ENCODE data around the gene SLC19A2. TPM values are rescaled to one million over a fixed set of nuclear protein-coding genes. Genes with fewer than 3 reads are reported as not detected.

SLC19A2 gene
- total and polyA plus RNA-seq, 7 donors = 1.2 to 31.3 (median 21.0) TPM

- no peak overlapping the region for H3K27ac ChIP-seq
- H3K4me3 ChIP-seq = no peak overlapping the region
- 91% methylated on average over 1 of the region's 1 CpG for WGBS, 2 donors
- H3K27me3 ChIP-seq = no peaks in the 10 kb centered on the region
- no peak for DNase-seq
- no peaks in the 10 kb centered on the region for H3K4me1 ChIP-seq
- H3K36me3 ChIP-seq = no peaks in the 10 kb centered on the region
- no peak for TF ChIP-seq CTCF (IDR thresholded peaks at IDR 0.05)
- no peak for TF ChIP-seq EP300 (IDR thresholded peaks at IDR 0.05)
- intact Hi-C loops (cut with DNase I) = no loop called here
- H3K9me3 ChIP-seq = no peaks in the 10 kb centered on the region
Observed at GRCh38 chr1:169525391-169525790, 39.6 kb upstream of the SLC19A2 start.

GRCh38 chr1:169523904-169524303, 38.2 kb upstream of the SLC19A2 start:
- Histone ChIP-seq H3K4me3 (no peak overlapping the region), H3K27me3 (no peaks in the 10 kb centered on the region), H3K36me3 (no peaks in the 10 kb centered on the region), H3K9me3 (no peaks in the 10 kb centered on the region), H3K4me1 (no peaks in the 10 kb centered on the region), H3K27ac (no peak overlapping the region)
- DNase-seq = no peak
- no peak for TF ChIP-seq POLR2AphosphoS5 (IDR thresholded peaks at IDR 0.05)
- TF ChIP-seq POLR2A (IDR thresholded peaks at IDR 0.05) = no peak
- TF ChIP-seq CTCF (IDR thresholded peaks at IDR 0.05) = no peak
- TF ChIP-seq EP300 (IDR thresholded peaks at IDR 0.05) = no peak
- intact Hi-C loops (cut with DNase I) = no loop called here

GRCh38 chr1:169521226-169521625, 35.5 kb upstream of the SLC19A2 start:
- no peak overlapping the region for H3K4me3 ChIP-seq
- intact Hi-C loops (cut with DNase I) = no loop called here
- H3K27ac ChIP-seq = no peak overlapping the region
- no peaks in the 10 kb centered on the region for H3K36me3 ChIP-seq
- H3K4me1 ChIP-seq = no peaks in the 10 kb centered on the region
- no peak for DNase-seq
- H3K9me3 ChIP-seq = no peaks in the 10 kb centered on the region
- 28 to 71% methylated on average over 1 of the region's 1 CpG for WGBS, 2 donors
- no peak for TF ChIP-seq EP300 (IDR thresholded peaks at IDR 0.05)
- TF ChIP-seq POLR2A (IDR thresholded peaks at IDR 0.05) = no peak
- TF ChIP-seq POLR2AphosphoS5 (IDR thresholded peaks at IDR 0.05) = no peak
- TF ChIP-seq CTCF (IDR thresholded peaks at IDR 0.05) = no peak
- H3K27me3 ChIP-seq = no peaks in the 10 kb centered on the region

- no peaks in the 10 kb centered on the region for H3K9me3 ChIP-seq
- H3K27me3 ChIP-seq = no peaks in the 10 kb centered on the region
- H3K4me1 ChIP-seq = peaks cover 0 to under 1% (median 0%) of the 10 kb centered on the region in 4 donors
- WGBS, 2 donors = 51 to 80% methylated on average over 2 of the region's 2 CpGs
- TF ChIP-seq POLR2AphosphoS5 (IDR thresholded peaks at IDR 0.05) = no peak
- TF ChIP-seq POLR2A (IDR thresholded peaks at IDR 0.05) = no peak
- TF ChIP-seq EP300 (IDR thresholded peaks at IDR 0.05) = no peak
- TF ChIP-seq CTCF (IDR thresholded peaks at IDR 0.05) = no peak
- intact Hi-C loops (cut with DNase I) = no loop called here
- no peak for DNase-seq
- no peaks in the 10 kb centered on the region for H3K36me3 ChIP-seq
- H3K27ac ChIP-seq = no peak overlapping the region
- H3K4me3 ChIP-seq = no peak overlapping the region
Observed at GRCh38 chr1:169517558-169518186, 31.9 kb upstream of the SLC19A2 start.

- no peaks in the 10 kb centered on the region for H3K27me3 ChIP-seq
- no peak for TF ChIP-seq CTCF (IDR thresholded peaks at IDR 0.05)
- no peak for TF ChIP-seq POLR2AphosphoS5 (IDR thresholded peaks at IDR 0.05)
- no peaks in the 10 kb centered on the region for H3K9me3 ChIP-seq
- H3K36me3 ChIP-seq = no peaks in the 10 kb centered on the region
- DNase-seq = no peak
- H3K4me3 ChIP-seq = no peak overlapping the region
- H3K27ac ChIP-seq = no peak overlapping the region
- intact Hi-C loops (cut with DNase I) = no loop called here
- H3K4me1 ChIP-seq = peaks cover 0 to 15% (median 7%) of the 10 kb centered on the region in 4 donors
Observed at GRCh38 chr1:169515641-169516040, 29.9 kb upstream of the SLC19A2 start.
